Peyer's patch (tissue), 4 donors: ENCODE results near the gene ZNF473. TPM values are rescaled to one million over a fixed set of nuclear protein-coding genes. Genes with fewer than 3 reads are reported as not detected.
A peak's percentile ranks its signal among the peaks of the same experiment; 100 is the strongest.

Experiments
- DNase-seq, 3 donors: peaks; one replicate each; pipeline ENCODE4 v3.0.0-alpha.2; 2017 to 2019
- H3K27ac ChIP-seq, 4 donors: fragments of 200-600 bp; sonication (generic); one replicate each; pipeline ENCODE4 v1.5.1; 2016 to 2019
- H3K27me3 ChIP-seq, 2 donors: fragments of 200-600 bp; sonication (generic); one replicate each; pipeline ENCODE4 v1.5.1; 2019
- H3K36me3 ChIP-seq, 3 donors: fragments of 200-600 bp; sonication (generic); one replicate each; pipeline ENCODE4 v1.5.1; 2016 to 2019
- H3K4me1 ChIP-seq, 4 donors: fragments of 200-600 bp; sonication (generic); one replicate each; pipeline ENCODE4 v1.5.1; 2016 to 2019
- H3K4me3 ChIP-seq, 4 donors: fragments of 200-600 bp; sonication (generic); 1 replicate in 3 of 4; 2 replicates in 1 of 4; pipeline ENCODE4 v1.5.1; 2016 to 2019; ENCODE audit warnings: mild to moderate bottlenecking in 1 of 4
- H3K9me3 ChIP-seq, 4 donors: fragments of 200-600 bp; sonication (generic); one replicate each; pipeline ENCODE4 v1.5.1; 2016 to 2019; ENCODE audit warnings: mild to moderate bottlenecking in 1 of 4
- CTCF ChIP-seq, 6 experiments: fragments of 450-650 bp in 4 of 6; fragments of 200-600 bp in 2 of 6; sonication (generic) in 1 of 6; IDR thresholded peaks; one replicate each; pipeline ENCODE4 v1.5.1; 2017 to 2019; ENCODE audit warnings: antibody characterized with exemption in 6 of 6, mild to moderate bottlenecking in 3 of 6, moderate library complexity in 1 of 6
- POLR2A ChIP-seq, 2 donors: fragments of 450-650 bp; IDR thresholded peaks; one replicate each; pipeline ENCODE4 v1.5.1; 2017; ENCODE audit warnings: antibody characterized with exemption in 2 of 2, mild to moderate bottlenecking in 2 of 2, moderate library complexity in 2 of 2
- total RNA-seq, 4 donors: library from RNA; depleted of rRNA; stranded (reverse); fragments of >200 nt; gene quantifications; one replicate each; pipeline ENCODE4 v1.1.0, GENCODE V29; 2016

The ZNF473 gene
- total RNA-seq = 10 to 100 TPM in 1 of 4 donors, 1 to 10 TPM in 3; 7.5 to 14.9 (median 9.2) TPM

- no peaks in the 10 kb centered on the region for H3K9me3 ChIP-seq
- peak in 1 of 2 donors; percentile 43 for TF ChIP-seq POLR2A (IDR thresholded peaks at IDR 0.05)
- no peak for TF ChIP-seq CTCF (IDR thresholded peaks at IDR 0.05)
- H3K36me3 ChIP-seq = peaks cover 0 to 5% (median 0%) of the 10 kb centered on the region in 3 donors
- peak within 1 kb of the TSS; percentile 80 to 91 (median 83) for H3K4me3 ChIP-seq
- peaks cover 0 to 29% (median 12%) of the 10 kb centered on the region in 4 donors for H3K4me1 ChIP-seq
- no peaks in the 10 kb centered on the region for H3K27me3 ChIP-seq
- H3K27ac ChIP-seq = peak within 1 kb of the TSS; percentile 89 to 96 (median 92)
- DNase-seq = peak; percentile 94 to 98 (median 95)
These were observed at the start of gene ZNF473 for GRCh38 chr19:50025794-50026549. Gene ZNF473, plus strand, starts transcription at chr19:50026005. Its CDS starts 5,078 bp downstream, at chr19:50031083.

DNA sequence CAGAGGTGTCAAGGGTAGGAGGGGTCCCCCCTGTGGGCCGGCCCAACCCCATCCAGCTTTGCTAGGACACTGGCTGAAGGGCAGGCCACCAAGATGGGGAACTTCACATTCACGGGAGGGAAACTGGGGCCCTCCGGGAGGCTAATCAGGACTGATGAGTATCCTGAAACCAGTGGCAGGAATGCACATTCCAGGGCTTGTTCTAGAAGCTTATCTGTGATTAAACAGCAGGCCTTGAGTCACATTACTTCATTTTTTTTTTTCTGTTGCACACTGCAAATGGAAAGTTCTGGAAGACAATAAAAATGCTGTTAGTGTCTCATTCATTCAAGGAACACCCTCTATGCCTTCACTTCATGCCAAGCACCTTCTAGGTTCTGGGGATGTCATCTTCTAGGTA is 49.3 kb upstream of the ZNF473 start:
- H3K27me3 ChIP-seq = no peaks in the 10 kb centered on the region
- no peak overlapping the region for H3K27ac ChIP-seq
- no peak for DNase-seq
- TF ChIP-seq CTCF (IDR thresholded peaks at IDR 0.05) (no peak), POLR2A (IDR thresholded peaks at IDR 0.05) (no peak)
- no peaks in the 10 kb centered on the region for H3K4me1 ChIP-seq
- H3K36me3 ChIP-seq = peaks cover 0 to 51% (median 0%) of the 10 kb centered on the region in 3 donors
- no peak overlapping the region for H3K4me3 ChIP-seq
- H3K9me3 ChIP-seq = no peaks in the 10 kb centered on the region

GRCh38 chr19:49977076-49977475 is 48.7 kb upstream of the ZNF473 start:
- Histone ChIP-seq H3K27ac (no peak overlapping the region), H3K36me3 (peaks cover 0 to 57% (median 0%) of the 10 kb centered on the region in 3 donors), H3K4me1 (no peaks in the 10 kb centered on the region), H3K27me3 (no peaks in the 10 kb centered on the region), H3K9me3 (no peaks in the 10 kb centered on the region), H3K4me3 (no peak overlapping the region)
- DNase-seq = no peak
- TF ChIP-seq POLR2A (IDR thresholded peaks at IDR 0.05) (no peak), CTCF (IDR thresholded peaks at IDR 0.05) (no peak)

DNA sequence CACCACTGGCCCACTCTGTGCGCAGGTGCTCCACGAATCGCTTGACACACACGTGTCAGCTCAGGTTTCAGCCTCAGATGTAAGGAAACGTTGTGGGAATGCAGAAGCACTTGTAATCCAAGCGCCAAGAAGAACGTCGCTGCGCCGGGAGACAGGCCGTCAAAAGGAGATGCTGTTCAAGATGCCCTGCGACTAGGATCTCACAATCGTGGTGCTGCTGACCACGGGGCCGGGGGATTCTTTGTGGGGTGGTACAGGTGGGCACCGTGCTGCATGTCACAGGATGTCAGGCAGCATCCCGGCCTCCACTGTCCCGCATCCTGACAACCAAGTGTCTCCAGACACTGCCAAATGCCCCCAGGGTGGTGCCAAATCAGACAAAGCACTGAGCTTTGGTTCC is 47.9 kb upstream of the ZNF473 start:
- no peaks in the 10 kb centered on the region for H3K27me3 ChIP-seq
- no peaks in the 10 kb centered on the region for H3K9me3 ChIP-seq
- TF ChIP-seq POLR2A (IDR thresholded peaks at IDR 0.05) (no peak), CTCF (IDR thresholded peaks at IDR 0.05) (no peak)
- H3K27ac ChIP-seq = no peak overlapping the region
- H3K36me3 ChIP-seq = peaks cover 0 to 64% (median 0%) of the 10 kb centered on the region in 3 donors
- no peaks in the 10 kb centered on the region for H3K4me1 ChIP-seq
- no peak for DNase-seq
- H3K4me3 ChIP-seq = no peak overlapping the region

DNA sequence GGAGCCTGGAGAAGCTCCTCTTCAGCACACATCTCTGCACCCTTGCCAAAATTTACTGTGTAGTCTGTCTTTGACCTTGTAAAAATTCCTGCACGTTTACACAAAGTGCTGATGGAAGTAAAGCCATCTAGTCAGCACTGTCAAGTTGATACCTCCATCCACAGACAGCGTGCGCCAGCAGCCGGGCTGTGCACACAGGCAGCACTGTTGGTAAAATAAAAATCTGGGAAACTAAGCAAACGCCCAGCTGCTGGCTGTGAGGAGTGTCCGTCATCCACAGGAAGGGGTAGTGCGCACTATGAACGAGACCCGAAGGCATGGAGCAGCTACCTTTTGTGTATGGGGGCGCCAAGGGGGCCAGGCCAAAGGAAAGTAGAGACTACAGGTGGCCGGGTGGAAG is 47.5 kb upstream of the ZNF473 start:
- no peak for DNase-seq
- TF ChIP-seq POLR2A (IDR thresholded peaks at IDR 0.05) (no peak), CTCF (IDR thresholded peaks at IDR 0.05) (no peak)
- peaks cover 0 to 68% (median 0%) of the 10 kb centered on the region in 3 donors for H3K36me3 ChIP-seq
- H3K9me3 ChIP-seq = no peaks in the 10 kb centered on the region
- no peaks in the 10 kb centered on the region for H3K4me1 ChIP-seq
- H3K27ac ChIP-seq = no peak overlapping the region
- H3K4me3 ChIP-seq = no peak overlapping the region
- H3K27me3 ChIP-seq = no peaks in the 10 kb centered on the region
